ENCODE measurements around the gene CEP104.

Gene CEP104

GRCh38 chr1:3779912-3780416 lies 77.0 kb downstream of the CEP104 start:
- DNase-seq (ENCODE audit: low read depth in 3 of 3, low spot score in 1 of 3) = no peak

- no peak for DNase-seq (ENCODE audit: low read depth in 3 of 3, low spot score in 1 of 3)
Measured at GRCh38 chr1:3779265-3779911, 77.6 kb downstream of the CEP104 start.

GRCh38 chr1:3778590-3779264 lies 78.3 kb downstream of the CEP104 start:
- DNase-seq (ENCODE audit: low read depth in 3 of 3, low spot score in 1 of 3) = no peak

- DNase-seq (ENCODE audit: low read depth in 3 of 3, low spot score in 1 of 3) = no peak
Measured at GRCh38 chr1:3777647-3778589, 79.1 kb downstream of the CEP104 start.

- DNase-seq (ENCODE audit: low read depth in 3 of 3, low spot score in 1 of 3) = no peak
Measured at GRCh38 chr1:3777078-3777547, 79.9 kb downstream of the CEP104 start.

- no peak for DNase-seq (ENCODE audit: low read depth in 3 of 3, low spot score in 1 of 3)
Measured at GRCh38 chr1:3776231-3776961, 80.6 kb downstream of the CEP104 start.

- peak in 1 of 3 donors; percentile 22 for DNase-seq (ENCODE audit: low read depth in 3 of 3, low spot score in 1 of 3)
Measured at GRCh38 chr1:3775490-3776230, 81.4 kb downstream of the CEP104 start.

GRCh38 chr1:3774946-3775489 lies 82.0 kb downstream of the CEP104 start:
- DNase-seq (ENCODE audit: low read depth in 3 of 3, low spot score in 1 of 3) = no peak

GRCh38 chr1:3774276-3774945 lies 82.6 kb downstream of the CEP104 start:
- DNase-seq (ENCODE audit: low read depth in 3 of 3, low spot score in 1 of 3) = no peak

GRCh38 chr1:3773572-3774275 lies 83.3 kb downstream of the CEP104 start:
- DNase-seq (ENCODE audit: low read depth in 3 of 3, low spot score in 1 of 3) = no peak

- DNase-seq (ENCODE audit: low read depth in 3 of 3, low spot score in 1 of 3) = no peak
Measured at GRCh38 chr1:3772715-3773571, 84.1 kb downstream of the CEP104 start, which contains the start of gene SMIM1. TSS of gene SMIM1 (plus strand) at chr1:3772749. CDS start at chr1:3775374, 2,625 bp downstream.

GRCh38 chr1:3772027-3772714 lies 84.8 kb downstream of the CEP104 start:
- DNase-seq (ENCODE audit: low read depth in 3 of 3, low spot score in 1 of 3) = peak; percentile 72 to 76 (median 75)

- no peak for DNase-seq (ENCODE audit: low read depth in 3 of 3, low spot score in 1 of 3)
Measured at GRCh38 chr1:3771108-3772026, 85.6 kb downstream of the CEP104 start.

- no peak for DNase-seq (ENCODE audit: low read depth in 3 of 3, low spot score in 1 of 3)
Measured at GRCh38 chr1:3770047-3770765, 86.8 kb downstream of the CEP104 start.

GRCh38 chr1:3768811-3769390 lies 88.1 kb downstream of the CEP104 start:
- no peak for DNase-seq (ENCODE audit: low read depth in 3 of 3, low spot score in 1 of 3)
